ENCODE data around the gene EFTUD2. TPM values are rescaled to one million over a fixed set of nuclear protein-coding genes. Genes with fewer than 3 reads are reported as not detected.

EFTUD2 gene
- total and polyA plus RNA-seq, 2 of the 13 experiments (the other 11 are each of a cell fraction or from before 2014, with no cell fraction given), result 111 to 137 TPM

- no peaks in the 10 kb centered on the region for H3K27me3 ChIP-seq (ENCODE audit: control insufficient read depth in 1 of 2, insufficient read depth in 2 of 2, low read length in 2 of 2)
- CTCF ChIA-PET (ENCODE audit: low intra/inter-chr PET ratio, low total read pairs), result no interaction called here
- TF ChIP-seq ZNF557 (CRISPR knock-in tag; IDR thresholded peaks at IDR 0.05), result no peak
- TF ChIP-seq CAMTA2 (CRISPR knock-in tag; IDR thresholded peaks at IDR 0.05; ENCODE audit: borderline replicate concordance), result no peak
- TF ChIP-seq ZNF790 (CRISPR knock-in tag; IDR thresholded peaks at IDR 0.05; ENCODE audit: borderline replicate concordance), result no peak
- TF ChIP-seq CSRNP2 (CRISPR knock-in tag; conservative IDR thresholded peaks at IDR 0.05; ENCODE audit: low read depth), result no peak
- TF ChIP-seq PREB (CRISPR knock-in tag; IDR thresholded peaks at IDR 0.05), result no peak
- TF ChIP-seq ZBTB7B (CRISPR knock-in tag; IDR thresholded peaks at IDR 0.05), result no peak
- no peak for TF ChIP-seq EEA1 (CRISPR knock-in tag; IDR thresholded peaks at IDR 0.05; ENCODE audit: borderline replicate concordance)
- TF ChIP-seq THYN1 (CRISPR knock-in tag; IDR thresholded peaks at IDR 0.05; ENCODE audit: borderline replicate concordance, low read depth), result no peak
- no peak for TF ChIP-seq ZNF180 (CRISPR knock-in tag; IDR thresholded peaks at IDR 0.05; ENCODE audit: borderline replicate concordance, low read depth)
- H3K36me3 ChIP-seq (replicated peaks in 1 of 2; ENCODE audit: control insufficient read depth in 1 of 2, insufficient read depth in 2 of 2, low read length in 2 of 2), result peaks cover 63 to 96% of the 10 kb centered on the region in 2 experiments
- in situ Hi-C loops (cut with HindIII; ENCODE audit: extremely low pct_ligation_motif_present, low pct_unique_long_range_greater_than_20kb) (no loop called here), intact Hi-C loops (cut with micrococcal nuclease; ENCODE audit: unreplicated experiment) (no loop called here)
- no peak overlapping the region for H3K27ac ChIP-seq (ENCODE audit: extremely low read length, insufficient read depth, low read length)
- H3K79me2 ChIP-seq (ENCODE audit: insufficient read depth, low read length), result no peaks in the 10 kb centered on the region
- ATAC-seq (no peak), FAIRE-seq (no peak), DNase-seq (ENCODE audit: low spot score) (no peak)
- WGBS (ENCODE audit: low lambda C conversion rate), result 95% methylated on average over 5 of the region's 5 CpGs
- H3K4me3 ChIP-seq (replicated peaks in 1 of 3; ENCODE audit: insufficient read depth in 1 of 3, low read depth in 2 of 3, low read length in 3 of 3), result no peak overlapping the region
- no TSS peak for BruUV-seq (replicated peaks)
- H4K20me1 ChIP-seq (ENCODE audit: insufficient read depth, low read length), result no peaks in the 10 kb centered on the region
- POLR2A ChIA-PET, result interaction anchor here (0.5 kb wide), 1 partner anchor 65 kb away, joined by 3 read pairs; no protein-coding TSS in a partner anchor
- H2AFZ ChIP-seq (ENCODE audit: low read length), result no peak overlapping the region
- H3K9me3 ChIP-seq (ENCODE audit: low read length), result no peaks in the 10 kb centered on the region
- H3K4me2 ChIP-seq (ENCODE audit: low read depth, low read length), result no peak overlapping the region
- no peaks in the 10 kb centered on the region for H3K4me1 ChIP-seq (ENCODE audit: insufficient read depth, low read length)
- H3K9ac ChIP-seq (ENCODE audit: insufficient read depth, low read depth, low read length), result no peak overlapping the region
Measured at GRCh38 chr17:44931376-44931775, 32.1 kb upstream of the EFTUD2 start.
